Measurements from ENCODE around the gene GAP43.

GAP43 gene

DNA sequence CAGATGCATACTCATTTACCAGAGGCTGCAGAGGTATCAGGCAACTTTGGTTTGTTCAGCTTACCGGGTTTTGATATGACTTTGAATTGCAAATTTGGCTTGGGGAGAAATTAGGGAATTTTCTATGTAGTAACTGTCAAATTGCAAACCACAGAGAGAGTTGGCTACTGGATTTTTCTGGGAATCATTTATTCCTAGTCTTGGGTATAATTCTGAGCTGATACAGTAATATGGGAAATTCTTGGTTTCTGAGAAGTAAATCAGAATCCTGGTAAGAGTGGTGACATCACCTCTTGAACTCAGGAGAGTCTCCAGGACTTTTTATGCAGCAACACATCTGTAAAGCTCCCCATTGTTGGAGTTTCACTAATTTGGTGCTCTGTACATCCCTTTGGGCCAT is 39.0 kb downstream of the GAP43 start:
- no peak for DNase-seq (ENCODE audit: low read depth)

DNA sequence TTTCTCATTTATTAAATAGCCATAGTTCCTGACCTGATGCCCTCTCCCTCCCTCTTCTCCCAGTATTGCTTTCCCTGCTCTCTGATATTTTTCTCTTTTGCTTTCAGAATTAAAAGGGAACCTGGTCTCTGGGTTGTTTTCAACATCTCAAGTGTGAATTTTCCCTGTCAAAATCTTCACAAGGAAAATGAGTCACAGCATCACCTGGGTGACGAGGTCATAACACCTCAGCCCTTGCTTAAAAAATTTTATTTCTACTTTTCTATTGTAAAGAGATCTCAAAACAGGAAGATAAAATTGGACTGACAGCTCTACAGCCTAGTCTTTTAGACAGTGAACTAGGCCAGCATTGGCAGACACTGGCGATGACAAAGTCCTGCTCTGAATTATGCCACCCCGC is 40.1 kb downstream of the GAP43 start:
- DNase-seq (ENCODE audit: low read depth) = no peak

DNA sequence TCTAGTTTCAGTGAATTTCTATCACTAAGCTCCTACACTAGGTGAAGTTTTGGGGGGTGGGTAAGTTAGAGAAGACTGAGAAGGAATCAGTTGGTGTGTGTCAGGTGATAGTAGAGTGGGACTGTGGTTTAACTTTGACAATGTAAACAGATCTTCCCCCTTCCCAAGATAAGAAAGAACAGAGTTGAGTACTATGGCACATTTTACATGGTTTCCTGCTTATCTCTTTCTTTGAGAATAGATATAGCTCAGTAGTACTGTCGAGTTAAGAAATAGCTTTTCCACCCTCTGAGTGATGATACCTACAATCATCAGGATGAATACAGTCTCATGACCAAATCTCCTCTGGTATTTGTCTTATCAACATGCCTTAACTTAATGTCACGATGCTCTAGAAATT is 42.8 kb downstream of the GAP43 start:
- no peak for DNase-seq (ENCODE audit: low read depth)

DNA sequence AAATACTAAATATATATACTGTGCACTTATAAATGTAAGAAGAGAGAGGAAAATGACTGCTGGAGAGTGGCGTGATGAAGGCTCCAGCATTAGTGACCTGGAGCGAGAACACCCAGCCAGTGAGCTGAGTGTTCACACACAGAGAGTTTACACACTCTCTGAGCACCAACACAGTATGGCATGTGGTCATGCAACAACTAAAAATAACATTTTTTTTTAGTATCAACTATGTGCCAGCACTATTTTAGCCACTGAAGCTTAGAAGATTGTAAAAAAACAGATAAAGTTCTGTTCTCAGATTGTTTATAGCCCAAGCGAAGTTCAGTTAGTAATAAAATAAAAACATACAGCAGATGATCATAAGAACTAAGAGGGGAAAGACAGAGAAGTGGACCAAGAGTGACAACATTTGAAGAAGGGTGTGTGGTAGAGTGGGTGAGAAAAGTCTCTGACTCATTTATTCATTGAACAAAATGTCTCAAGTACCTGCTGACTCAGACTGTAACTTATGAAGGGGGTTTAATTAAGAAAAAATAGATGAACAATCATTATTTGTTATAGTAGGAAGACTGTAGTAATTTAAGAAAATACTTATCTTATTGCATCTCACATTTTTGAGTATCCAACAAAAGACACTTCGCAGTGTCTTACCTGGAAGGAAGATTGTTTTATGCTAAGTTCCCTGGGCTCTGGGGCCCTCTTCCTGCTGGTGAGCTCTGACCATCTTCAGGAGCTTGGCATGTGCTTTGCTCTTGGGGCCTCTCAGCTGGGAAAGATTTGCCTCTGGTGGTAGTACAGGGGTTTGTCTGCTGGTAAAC is 43.8 kb downstream of the GAP43 start:
- no peak for DNase-seq (ENCODE audit: low read depth)

DNA sequence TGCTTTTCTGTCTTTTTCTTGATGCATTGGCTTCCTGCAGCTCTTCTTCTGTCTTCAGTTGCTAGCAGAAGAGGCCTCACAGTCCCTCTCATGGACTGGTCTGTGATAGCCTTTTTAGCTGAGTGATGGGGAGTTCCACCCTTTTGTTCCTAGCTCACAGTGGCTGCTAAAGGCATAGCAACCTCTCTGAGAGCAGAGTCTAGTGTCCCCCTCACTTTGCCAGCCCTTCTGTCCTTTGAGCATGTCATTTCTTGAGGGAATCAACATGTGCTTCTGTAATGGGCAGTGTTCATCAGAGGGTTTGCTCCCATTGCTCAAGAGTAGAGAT is 44.4 kb downstream of the GAP43 start:
- DNase-seq (ENCODE audit: low read depth) = no peak

DNA sequence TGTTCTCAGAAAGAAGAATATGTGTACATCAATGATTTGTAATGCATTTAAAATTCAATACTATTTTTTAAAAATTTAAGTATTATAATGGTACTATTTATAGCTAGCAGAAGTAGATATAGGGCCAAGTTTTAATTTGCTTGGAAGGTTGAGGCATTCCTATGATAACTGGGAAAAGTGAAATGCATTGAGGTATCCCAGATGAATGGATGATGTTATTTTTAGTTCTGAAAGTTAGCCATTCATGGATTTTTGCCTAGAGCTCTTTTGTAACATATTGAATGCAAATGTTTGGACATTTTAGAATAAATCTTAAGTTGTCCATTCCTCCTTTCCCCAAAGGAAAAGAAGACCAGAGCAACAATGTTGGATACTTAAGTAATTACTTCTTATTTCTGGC is 47.6 kb downstream of the GAP43 start:
- DNase-seq (ENCODE audit: low read depth) = no peak

DNA sequence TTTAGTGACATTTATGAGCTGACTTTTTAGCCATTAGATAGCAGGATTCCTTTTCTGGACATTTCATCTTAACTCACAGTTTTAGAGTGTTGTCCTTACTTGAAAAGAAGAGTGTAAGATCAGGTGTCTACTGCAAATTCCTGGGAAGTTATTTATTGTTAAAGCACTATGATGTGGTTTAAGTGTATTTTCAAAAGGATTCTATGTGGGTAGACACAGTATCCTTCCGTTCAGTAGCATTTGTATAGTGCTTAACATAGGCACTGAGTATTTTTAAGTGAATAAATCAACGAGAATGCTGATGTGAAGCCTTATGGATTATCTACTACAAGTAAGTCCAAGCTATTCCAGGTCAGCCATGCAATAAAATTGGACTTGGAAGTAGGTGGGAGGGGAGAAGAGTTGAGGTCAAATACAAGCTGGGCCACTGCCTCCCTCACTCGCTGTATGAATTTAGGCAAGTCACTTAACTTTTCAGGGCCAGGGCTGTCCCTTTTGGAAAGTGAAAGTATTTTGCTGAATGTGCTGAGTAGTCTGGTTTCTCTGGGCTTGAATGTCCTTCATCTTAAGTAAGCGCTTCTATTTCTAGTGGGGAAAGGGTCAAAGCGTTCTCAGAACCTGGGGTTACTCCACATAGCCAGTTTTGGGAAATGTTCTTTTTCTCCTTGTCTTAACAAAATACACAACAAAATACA is 48.6 kb downstream of the GAP43 start:
- DNase-seq (ENCODE audit: low read depth) = no peak

DNA sequence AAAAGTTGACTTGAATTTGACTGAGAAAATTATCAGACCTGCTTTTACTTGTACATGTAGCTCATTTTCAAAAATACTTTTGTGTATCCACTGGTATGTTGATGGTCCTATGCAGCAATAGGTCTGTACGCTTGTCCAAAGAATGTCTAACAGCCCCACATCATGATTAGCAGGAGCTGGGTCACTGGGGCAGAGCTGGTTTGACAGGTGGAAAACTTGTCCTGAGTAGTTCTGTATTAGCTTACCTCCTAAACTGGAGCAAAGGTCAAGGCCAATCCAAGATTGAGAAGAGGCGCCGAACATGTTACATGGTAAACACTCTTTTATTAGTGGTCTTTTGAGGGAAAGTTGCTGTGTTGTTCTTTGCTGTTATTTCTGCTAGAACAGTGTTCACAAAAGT is 50.6 kb downstream of the GAP43 start:
- DNase-seq (ENCODE audit: low read depth) = no peak

DNA sequence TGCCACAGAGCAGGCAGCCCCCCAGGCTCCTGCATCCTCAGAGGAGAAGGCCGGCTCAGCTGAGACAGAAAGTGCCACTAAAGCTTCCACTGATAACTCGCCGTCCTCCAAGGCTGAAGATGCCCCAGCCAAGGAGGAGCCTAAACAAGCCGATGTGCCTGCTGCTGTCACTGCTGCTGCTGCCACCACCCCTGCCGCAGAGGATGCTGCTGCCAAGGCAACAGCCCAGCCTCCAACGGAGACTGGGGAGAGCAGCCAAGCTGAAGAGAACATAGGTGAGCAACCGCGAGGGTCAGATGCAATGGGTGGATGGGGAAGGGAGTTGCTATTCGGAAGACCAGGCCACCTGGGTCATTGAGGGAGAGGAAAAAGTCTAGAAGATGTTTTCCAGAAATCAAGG is 53.0 kb downstream of the GAP43 start:
- no peak for DNase-seq (ENCODE audit: low read depth)

DNA sequence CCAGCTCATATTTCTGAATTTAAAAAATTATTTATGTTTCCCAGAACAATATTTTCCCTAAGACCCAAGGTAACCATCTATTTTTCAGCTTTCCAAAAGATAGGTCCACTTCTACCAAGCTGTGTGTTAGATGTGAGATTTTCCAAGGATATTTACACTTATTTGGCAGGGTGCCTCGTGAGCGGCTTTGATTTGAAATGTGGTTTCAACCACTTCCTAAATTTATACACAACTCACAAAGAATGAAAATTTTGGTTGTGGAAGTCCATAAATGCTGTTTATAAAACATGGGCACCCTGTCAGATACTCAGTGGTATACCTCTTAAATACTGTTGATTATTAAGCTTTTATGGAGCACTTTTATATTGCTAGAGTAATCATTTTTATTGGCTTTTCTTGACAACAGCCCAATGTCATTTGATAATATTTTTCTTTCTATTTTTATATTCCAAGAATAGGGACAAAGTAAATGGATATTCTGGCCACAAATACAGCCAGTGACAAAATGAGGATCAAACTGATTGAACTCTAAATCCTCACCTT is 57.6 kb downstream of the GAP43 start:
- no peak for DNase-seq (ENCODE audit: low read depth)

DNA sequence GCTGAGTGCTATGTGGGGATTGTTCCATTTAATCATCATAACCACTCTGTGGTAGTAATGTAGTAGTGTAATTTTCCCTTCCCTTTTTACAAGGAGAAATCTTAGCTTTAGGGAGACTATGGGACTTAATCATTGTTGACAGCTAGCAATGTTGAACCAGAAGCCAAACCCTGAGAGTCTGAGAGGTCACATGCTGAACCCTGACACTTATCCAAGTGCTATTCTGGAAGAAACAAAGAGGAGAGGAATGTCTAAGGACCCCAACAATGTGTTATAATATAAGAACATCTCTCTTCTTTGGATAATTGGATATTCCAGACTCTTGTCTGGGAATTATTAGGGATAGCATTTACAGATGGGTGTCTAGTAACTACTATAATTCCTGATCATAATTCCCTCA is 58.4 kb downstream of the GAP43 start:
- no peak for DNase-seq (ENCODE audit: low read depth)

DNA sequence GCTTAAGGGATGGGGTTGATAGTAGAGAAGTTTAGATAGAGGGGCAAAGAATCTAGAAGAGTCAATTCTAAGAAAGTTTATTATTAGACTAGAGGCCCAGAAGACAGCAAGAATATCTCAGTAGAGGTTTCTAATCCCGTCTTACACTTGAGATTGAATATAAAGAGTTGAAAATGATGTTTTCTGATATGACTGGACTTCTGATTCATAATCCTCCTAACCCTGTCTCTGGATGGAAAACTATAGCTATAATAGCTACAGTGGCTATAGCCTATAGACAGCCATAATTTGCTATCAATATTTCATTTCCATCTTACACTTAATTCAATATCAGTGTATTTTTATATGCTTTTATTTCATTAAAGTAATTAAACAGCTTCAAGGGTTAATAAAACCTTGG is 60.0 kb downstream of the GAP43 start:
- no peak for DNase-seq (ENCODE audit: low read depth)

DNA sequence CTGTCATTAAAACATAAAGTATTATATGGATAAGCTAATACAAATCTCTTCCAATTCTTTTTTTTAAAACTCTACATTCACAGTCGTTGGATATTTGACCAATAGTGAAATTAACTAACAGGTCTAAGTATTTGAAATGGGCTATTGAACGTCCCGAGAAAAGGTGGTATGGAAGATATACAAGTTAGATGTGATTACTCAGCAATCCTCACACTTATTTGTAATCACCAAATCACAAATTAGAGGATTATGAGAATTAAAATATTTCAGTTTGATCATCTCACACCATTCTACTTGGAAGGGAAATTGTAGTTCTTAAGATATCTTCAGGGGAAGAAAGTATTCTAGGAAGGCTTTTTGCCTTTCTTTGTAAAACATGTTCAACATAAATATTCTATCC is 60.5 kb downstream of the GAP43 start:
- DNase-seq (ENCODE audit: low read depth) = no peak

DNA sequence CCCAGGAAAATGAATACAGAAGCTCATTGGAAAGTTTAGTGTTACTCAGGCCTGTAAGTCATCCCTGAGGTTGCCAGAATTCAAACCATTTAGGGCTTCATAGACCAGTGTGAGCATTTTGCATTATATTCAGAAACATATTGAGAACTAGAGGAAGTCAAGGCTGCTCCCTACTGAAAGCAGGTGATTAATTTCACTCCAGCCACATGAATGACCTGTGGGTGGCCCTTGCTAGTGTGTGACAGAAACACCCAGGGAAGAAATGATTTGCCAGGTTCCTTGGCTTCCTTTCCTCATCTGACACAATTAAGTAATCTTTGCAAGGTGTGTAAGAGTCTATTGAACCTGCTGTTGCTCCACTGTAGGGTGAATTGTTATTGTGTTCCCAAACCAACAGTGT is 61.8 kb downstream of the GAP43 start:
- no peak for DNase-seq (ENCODE audit: low read depth)

DNA sequence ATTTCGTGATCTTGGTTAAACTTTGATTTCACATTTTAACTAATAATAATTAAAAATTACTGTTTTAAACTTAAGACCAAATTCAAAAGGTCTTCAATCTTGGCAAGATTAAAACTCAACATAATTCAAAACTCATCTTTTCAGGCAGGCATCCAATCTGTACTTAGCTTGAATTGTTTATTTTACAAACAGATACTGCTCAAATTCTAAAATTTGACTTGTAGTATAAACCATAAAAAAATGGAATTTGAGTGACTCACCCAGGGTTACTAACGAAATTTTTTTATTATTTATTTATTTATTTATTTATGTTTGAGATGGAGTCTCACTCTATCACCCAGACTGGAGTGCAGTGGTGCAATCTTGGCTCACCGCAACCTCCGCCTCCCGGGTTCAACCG is 64.4 kb downstream of the GAP43 start:
- no peak for DNase-seq (ENCODE audit: low read depth)

DNA sequence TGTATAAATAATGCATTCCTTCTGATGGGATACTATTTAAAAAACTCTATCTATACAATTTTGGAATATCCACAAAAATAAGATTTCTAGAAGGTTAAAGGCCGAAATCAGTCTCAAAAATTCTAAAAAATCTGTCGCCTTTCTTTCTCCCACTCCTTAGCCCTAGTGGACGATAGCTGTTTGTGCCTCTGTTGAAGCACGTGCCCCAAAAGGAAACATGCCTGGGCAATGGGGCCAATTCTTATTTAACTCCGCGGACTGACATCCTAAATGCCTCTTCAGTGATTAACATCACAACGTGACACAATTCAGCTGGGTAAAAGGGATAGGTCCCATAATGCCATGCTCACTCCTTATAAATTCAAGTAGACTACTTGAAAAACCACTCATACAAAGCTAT is 65.1 kb downstream of the GAP43 start:
- no peak for DNase-seq (ENCODE audit: low read depth)

DNA sequence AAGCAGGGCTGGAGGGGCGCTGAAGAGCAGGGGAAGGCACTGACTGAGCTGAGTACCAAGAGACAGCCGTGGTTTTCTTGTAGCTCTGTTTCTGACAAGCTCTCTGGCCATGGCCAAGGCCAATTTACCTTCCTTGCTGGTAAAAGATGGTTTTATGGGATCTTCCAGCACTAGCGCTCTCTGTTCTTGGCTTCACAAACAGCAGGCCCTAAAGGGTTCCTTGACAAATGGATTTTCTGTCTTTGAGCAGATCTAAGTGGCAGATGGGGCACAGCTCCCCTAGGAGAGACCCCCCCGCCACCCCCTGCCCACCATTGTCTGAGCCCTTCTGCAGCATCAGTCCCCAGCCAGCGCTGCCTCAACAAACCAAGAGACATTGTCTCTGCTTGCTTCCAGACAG is 66.6 kb downstream of the GAP43 start:
- DNase-seq (ENCODE audit: low read depth) = no peak

DNA sequence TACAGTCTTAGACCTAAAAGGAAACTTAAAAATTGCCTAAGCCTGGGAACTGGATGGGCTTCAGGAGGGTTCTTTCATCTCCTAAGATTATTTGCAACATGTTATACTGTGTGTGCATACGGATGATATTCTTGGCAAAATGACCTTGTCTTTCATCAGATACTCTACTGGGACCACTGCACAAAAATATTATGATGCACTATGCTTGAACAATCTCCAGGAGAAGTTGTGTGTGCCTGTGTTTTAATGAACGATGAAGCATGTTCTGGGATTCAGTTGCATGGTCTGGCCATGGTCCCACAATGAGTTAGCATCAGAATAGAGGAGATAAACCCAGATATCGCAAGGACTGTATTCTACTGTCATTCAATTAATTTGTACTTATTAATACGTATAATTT is 68.7 kb downstream of the GAP43 start:
- DNase-seq (ENCODE audit: low read depth) = no peak

DNA sequence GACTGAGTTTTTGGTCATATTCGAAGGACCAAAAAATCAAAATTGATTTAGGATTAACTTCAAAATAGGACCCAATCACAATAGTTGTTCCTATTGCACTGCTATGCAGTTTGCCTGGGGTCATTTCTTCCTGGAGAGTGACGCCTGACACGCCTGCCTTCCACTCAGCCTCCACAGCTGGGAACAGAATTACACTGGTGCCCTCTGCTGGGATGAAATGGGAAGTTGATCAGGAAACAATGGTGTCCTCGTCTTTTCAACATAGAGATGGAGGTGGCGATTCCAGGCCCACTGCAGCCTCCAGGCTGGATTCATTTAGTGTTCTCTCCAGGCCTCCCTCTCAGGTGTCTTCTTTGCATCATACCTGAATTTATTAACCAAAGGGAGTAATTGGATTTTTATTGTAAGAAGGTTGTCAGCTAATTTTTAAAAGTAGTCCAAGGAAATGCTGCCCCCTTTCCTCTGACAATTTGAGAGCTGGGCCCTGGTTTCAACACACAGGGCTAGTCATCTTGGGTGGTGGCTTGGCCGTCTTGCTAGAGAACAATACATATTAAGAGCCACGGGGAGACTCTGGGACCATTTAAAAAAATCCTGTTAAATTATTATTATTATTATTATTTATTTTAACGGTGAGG is 69.7 kb downstream of the GAP43 start:
- DNase-seq (ENCODE audit: low read depth) = peak; percentile 51

DNA sequence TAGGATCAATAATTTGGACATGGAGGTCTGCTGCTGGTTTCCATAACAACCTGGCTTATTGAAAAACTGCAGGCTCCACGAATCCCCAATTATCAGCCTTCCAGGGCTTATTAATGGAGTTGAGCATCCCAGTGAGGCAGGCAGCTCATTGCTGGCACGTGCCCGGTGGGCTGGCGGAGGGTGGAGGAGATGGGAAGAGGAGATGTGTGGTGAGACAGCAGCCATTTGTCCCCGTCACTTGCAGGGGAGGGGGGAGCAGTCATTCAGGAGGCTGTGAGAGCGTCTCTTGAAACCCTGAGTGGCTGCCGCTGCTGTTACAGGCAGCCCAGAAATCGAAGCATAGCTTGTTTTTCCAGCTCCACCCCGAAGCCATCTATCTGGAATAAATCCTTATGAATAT is 70.6 kb downstream of the GAP43 start:
- no peak for DNase-seq (ENCODE audit: low read depth)

DNA sequence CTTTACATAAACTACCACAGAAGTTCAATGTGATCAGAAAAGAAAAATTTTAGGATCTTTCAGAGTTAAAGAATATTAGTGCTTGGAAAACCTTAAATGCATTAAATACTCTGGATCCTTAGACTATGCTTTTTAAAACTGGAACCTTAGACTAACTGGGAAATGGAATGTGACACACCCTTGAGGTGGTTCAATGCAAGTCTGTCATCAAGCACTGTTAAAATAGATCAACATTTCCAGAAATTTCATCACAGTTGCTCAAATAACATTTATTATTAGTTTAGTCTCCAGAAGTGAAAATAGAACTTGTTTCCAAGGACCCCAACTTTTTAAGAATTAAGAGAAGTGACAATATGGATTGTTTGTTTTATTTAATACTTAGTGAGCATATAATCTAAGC is 71.8 kb downstream of the GAP43 start:
- no peak for DNase-seq (ENCODE audit: low read depth)

DNA sequence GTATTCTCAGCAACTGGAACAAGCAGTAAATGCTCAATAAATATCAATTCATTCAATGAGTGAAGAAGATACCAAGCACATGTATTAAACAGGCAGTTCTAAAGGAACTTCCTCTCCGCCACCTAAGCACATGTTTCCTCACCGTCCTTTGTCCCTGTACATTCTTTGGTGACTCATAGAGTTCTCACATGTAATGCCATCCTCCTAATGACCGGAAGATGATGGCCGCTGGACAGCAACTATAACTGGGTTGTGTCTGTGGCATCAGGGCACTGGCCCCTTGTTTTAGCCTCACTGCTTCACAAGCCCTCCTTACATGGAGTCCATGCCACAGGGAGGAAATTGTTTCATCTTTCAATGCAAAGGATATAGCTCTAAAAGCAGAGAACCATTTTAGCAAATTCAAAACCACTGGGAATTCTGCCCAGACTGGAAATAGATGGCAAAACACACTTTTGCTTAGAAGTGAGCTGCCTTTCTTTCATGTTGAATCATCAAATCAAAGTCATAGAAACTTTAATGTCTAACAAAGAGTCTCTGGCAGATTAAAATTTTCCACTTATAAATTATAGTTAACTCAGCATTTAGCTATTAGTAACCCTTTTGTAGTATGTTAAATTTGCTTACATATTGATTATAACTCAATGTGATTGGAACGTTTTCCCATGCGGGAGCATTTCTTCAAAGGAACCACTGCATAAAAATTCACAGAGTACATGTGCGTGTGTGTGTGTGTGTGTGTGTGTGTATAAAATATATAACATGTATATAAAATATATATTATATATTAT is 74.1 kb downstream of the GAP43 start:
- DNase-seq (ENCODE audit: low read depth) = no peak
